ENCODE measurements around the gene RPS14. TPM values are rescaled to one million over a fixed set of nuclear protein-coding genes. Genes with fewer than 3 reads are reported as not detected.

The RPS14 gene
- total RNA-seq, 1 donor from 2014 or later, result 1,465 TPM

- no peak for TF ChIP-seq CTCF (IDR thresholded peaks at IDR 0.05; ENCODE audit: partially characterized antibody, unreplicated experiment)
- H3K4me3 Mint-ChIP-seq (ENCODE audit: unreplicated experiment), result no peak overlapping the region
- DNase-seq, result no peak
- H3K27me3 Mint-ChIP-seq (ENCODE audit: unreplicated experiment), result peaks cover 2% of the 10 kb centered on the region
- H3K4me1 Mint-ChIP-seq (ENCODE audit: low read depth, unreplicated experiment), result peaks cover 8% of the 10 kb centered on the region
- H3K9me3 Mint-ChIP-seq (ENCODE audit: unreplicated experiment), result peaks cover 4% of the 10 kb centered on the region
- no peaks in the 10 kb centered on the region for H3K36me3 Mint-ChIP-seq (ENCODE audit: unreplicated experiment)
- no peak overlapping the region for H3K27ac Mint-ChIP-seq (ENCODE audit: unreplicated experiment)
Measured at GRCh38 chr5:150411245-150411979, 38.1 kb downstream of the RPS14 start.

DNA sequence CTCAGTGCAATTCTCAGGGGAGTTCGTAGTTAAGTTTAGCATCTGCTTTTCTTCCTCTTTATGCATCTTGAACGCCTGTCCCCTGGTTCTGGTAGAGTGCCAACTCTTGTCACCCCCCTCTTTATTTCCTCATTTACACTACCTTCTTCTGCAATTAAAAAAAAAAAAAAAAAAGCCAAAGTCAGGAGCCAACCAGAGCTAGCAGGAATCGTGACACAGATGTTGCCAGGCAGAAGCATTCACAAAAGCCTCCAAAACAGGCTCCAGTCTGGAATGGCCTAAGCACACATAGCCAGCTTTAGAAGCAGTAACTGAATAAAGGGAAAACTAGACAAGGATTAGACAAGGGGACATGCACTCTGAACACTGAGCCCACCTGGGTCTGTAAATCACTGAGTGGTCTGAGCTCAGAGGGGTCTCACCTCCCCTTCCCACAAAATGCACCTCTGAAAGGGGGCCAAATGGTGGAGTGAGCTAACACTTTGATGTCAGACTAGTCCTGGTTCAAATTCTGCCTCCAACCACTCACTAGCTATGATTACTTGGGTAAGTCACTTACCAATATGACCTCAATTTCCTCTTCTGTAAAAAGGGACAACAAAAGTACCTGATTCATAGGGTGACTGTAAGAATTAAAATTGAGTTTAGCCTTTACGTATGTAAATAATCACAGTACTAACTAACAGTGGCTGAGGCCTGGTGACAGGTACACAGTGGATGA, 38.9 kb downstream of the RPS14 start:
- Mint-ChIP-seq H3K9me3 (ENCODE audit: unreplicated experiment) (peaks cover 4% of the 10 kb centered on the region), H3K27ac (ENCODE audit: unreplicated experiment) (peak overlapping the region; percentile 85), H3K4me1 (ENCODE audit: low read depth, unreplicated experiment) (peaks cover 8% of the 10 kb centered on the region), H3K27me3 (ENCODE audit: unreplicated experiment) (peaks cover 2% of the 10 kb centered on the region), H3K4me3 (ENCODE audit: unreplicated experiment) (peak overlapping the region; percentile 53), H3K36me3 (ENCODE audit: unreplicated experiment) (no peaks in the 10 kb centered on the region)
- peak; percentile 45 for DNase-seq
- TF ChIP-seq CTCF (IDR thresholded peaks at IDR 0.05; ENCODE audit: partially characterized antibody, unreplicated experiment), result no peak

DNA sequence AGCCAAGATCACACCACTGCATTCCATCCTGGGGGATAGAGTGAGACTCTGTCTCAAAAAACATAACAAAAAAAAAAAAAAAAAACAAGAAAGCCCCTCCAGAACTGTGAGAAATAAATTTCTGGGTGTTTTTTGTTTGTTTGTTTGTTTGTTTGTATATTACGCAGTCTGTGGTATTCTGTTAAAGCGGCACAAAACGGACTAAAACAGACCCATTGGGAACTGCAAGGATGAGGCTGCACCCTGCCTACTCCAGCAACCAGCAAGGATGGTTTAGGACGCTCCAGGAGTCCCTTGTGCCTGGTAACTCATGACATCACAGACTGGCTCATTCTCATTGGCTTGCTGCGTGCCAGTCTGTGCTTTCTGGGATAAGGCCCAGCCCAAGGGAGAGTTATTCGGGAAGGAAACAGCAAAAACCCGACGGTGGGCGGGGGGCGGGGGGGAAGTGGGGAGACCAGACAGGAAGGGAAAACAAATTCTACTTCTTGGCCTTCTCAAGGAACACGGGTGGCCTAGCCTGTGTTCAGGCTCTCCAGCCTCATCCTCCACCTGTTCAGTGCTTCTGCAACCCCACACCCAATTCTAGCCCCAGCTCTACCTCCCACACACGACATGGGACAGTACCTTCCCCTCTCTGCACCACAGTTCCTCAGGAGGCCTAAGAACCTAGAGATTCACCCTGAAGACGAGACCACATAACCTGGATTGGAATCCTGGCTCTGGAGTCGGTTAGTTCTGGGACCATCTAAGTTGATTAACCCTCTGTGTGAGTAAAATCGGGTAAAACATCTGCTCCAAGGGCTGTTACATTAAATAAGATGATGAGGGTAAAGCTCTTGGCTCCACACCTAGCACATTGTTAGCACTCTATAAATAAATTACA, 39.7 kb downstream of the RPS14 start:
- Mint-ChIP-seq H3K27ac (ENCODE audit: unreplicated experiment) (peak overlapping the region; percentile 85), H3K36me3 (ENCODE audit: unreplicated experiment) (no peaks in the 10 kb centered on the region), H3K4me1 (ENCODE audit: low read depth, unreplicated experiment) (peaks cover 8% of the 10 kb centered on the region), H3K27me3 (ENCODE audit: unreplicated experiment) (peaks cover 2% of the 10 kb centered on the region), H3K4me3 (ENCODE audit: unreplicated experiment) (peak overlapping the region; percentile 53), H3K9me3 (ENCODE audit: unreplicated experiment) (peaks cover 4% of the 10 kb centered on the region)
- DNase-seq, result peak; percentile 71
- no peak for TF ChIP-seq CTCF (IDR thresholded peaks at IDR 0.05; ENCODE audit: partially characterized antibody, unreplicated experiment)

DNA sequence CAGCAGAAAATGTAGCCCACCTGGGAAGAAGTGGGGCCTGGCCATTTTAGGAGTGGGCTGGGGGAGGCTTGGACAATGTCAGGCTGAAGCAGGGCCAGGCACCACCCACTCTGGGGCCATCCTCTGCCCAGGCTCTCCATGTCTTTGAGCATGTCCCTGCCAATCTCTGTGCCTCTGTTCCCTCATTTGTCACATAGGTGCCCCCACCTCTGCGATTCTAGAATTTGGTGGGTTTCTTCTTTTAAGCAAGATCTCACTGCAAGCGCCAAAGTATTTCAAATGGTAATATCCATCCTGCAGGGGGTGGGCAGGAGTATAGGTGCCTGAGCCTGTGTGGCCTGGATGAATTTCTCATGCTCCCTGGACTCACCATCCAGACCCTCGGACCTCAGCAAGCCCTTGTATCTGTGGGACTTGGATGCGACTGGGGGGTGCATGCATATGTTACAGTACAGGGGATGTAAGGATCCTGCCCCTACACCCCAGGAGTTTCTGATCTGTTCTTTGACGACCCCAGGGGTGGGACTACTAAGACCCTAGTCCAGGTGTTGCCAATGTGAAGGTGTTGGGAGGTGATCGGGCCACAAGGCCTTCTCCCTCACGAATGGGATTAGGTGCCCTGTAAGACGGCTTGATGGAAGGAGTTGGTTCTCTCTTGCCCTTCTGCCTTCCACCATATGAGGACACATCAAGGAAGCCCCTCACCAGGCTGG, 41.2 kb downstream of the RPS14 start:
- H3K27me3 Mint-ChIP-seq (ENCODE audit: unreplicated experiment), result peaks cover 2% of the 10 kb centered on the region
- H3K36me3 Mint-ChIP-seq (ENCODE audit: unreplicated experiment), result no peaks in the 10 kb centered on the region
- DNase-seq, result no peak
- H3K4me3 Mint-ChIP-seq (ENCODE audit: unreplicated experiment), result no peak overlapping the region
- H3K9me3 Mint-ChIP-seq (ENCODE audit: unreplicated experiment), result peaks cover 3% of the 10 kb centered on the region
- H3K4me1 Mint-ChIP-seq (ENCODE audit: low read depth, unreplicated experiment), result peaks cover 8% of the 10 kb centered on the region
- TF ChIP-seq CTCF (IDR thresholded peaks at IDR 0.05; ENCODE audit: partially characterized antibody, unreplicated experiment), result no peak
- no peak overlapping the region for H3K27ac Mint-ChIP-seq (ENCODE audit: unreplicated experiment)
